Astrocyte of the cerebellum (primary cell): ENCODE results near the gene SELENOO.

Source experiments
- DNase-seq: peaks from one replicate; pipeline ENCODE4 v3.0.0-alpha.2; 2011; ENCODE audit warnings: low read depth
- H3K4me3 ChIP-seq: 2 replicates; pipeline ENCODE4 v1.5.1; 2011; ENCODE audit warnings: mild to moderate bottlenecking, low read depth, low read length, moderate library complexity
- CTCF ChIP-seq: IDR thresholded peaks from 2 replicates; pipeline ENCODE4 v1.5.1; 2012; ENCODE audit warnings: low read length, low read depth, moderate library complexity, mild to moderate bottlenecking; ENCODE audit errors: missing control alignments
- in situ Hi-C: cut with HindIII; loops from 2 replicates; pipeline ENCODE4 v1.10.0; 2017; ENCODE audit warnings: low sequenced_read_pairs

Gene SELENOO

GRCh38 chr22:50174382-50175190 is 26.2 kb upstream of the SELENOO start:
- no peak for DNase-seq
- H3K4me3 ChIP-seq: no peak overlapping the region
- in situ Hi-C loops: no loop called here
- TF ChIP-seq CTCF: no peak

- H3K4me3 ChIP-seq: no peak overlapping the region
- no peak for TF ChIP-seq CTCF
- no peak for DNase-seq
- in situ Hi-C loops: no loop called here
Observed at GRCh38 chr22:50175191-50175461, 25.7 kb upstream of the SELENOO start.

GRCh38 chr22:50175921-50176849 is 24.6 kb upstream of the SELENOO start:
- in situ Hi-C loops: no loop called here
- no peak overlapping the region for H3K4me3 ChIP-seq
- no peak for DNase-seq
- no peak for TF ChIP-seq CTCF

GRCh38 chr22:50176850-50177536 is 23.8 kb upstream of the SELENOO start:
- no peak for TF ChIP-seq CTCF
- no peak for DNase-seq
- in situ Hi-C loops: no loop called here
- H3K4me3 ChIP-seq: no peak overlapping the region

GRCh38 chr22:50177537-50178470 is 23.0 kb upstream of the SELENOO start:
- TF ChIP-seq CTCF: no peak
- no peak for DNase-seq
- in situ Hi-C loops: no loop called here
- no peak overlapping the region for H3K4me3 ChIP-seq

GRCh38 chr22:50178471-50178864 is 22.3 kb upstream of the SELENOO start:
- TF ChIP-seq CTCF: no peak
- DNase-seq: no peak
- in situ Hi-C loops: no loop called here
- no peak overlapping the region for H3K4me3 ChIP-seq
